HCT116 (cell line): ENCODE measurements around the gene DDI2. TPM values are rescaled to one million over a fixed set of nuclear protein-coding genes. Genes with fewer than 3 reads are reported as not detected.

Experiments
- ATAC-seq: fragments of 200-7000 bp; cut with Tn5 transposase; 2 replicates; pipeline ENCODE4 v1.9.1; 2020; ENCODE audit warnings: mild to moderate bottlenecking, moderate library complexity
- BruUV-seq: library from RNA; stranded (reverse); fragments of 400-500 nt; replicated peaks from 2 replicates; lab custom pipeline; 2021; lab: Mats Ljungman, UMichigan
- CTCF ChIA-PET: fragments of 300-600 bp; sonication (Branson Sonifier 250); formaldehyde crosslinking; loops from one replicate; lab custom pipeline; 2021; ENCODE audit warnings: antibody characterized with exemption; lab: Charles Lee
- POLR2A ChIA-PET: fragments of 300-600, 350-600 bp; sonication (Branson Sonifier 250); formaldehyde crosslinking; loops from one replicate; lab custom pipeline; 2021; ENCODE audit warnings: antibody characterized with exemption; lab: Charles Lee
- RAD21 ChIA-PET, 2 experiments: fragments of 300-600 bp; sonication (Branson Sonifier 250); formaldehyde crosslinking; loops; one replicate each; lab custom pipeline; 2023; ENCODE audit warnings: low total read pairs in 2 of 2; ENCODE audit not compliant: uncharacterized antibody in 2 of 2, unreplicated experiment in 2 of 2, low non-redundant PET in 1 of 2; lab: Charles Lee
- DNase-seq: peaks from one replicate; pipeline ENCODE4 v3.0.0-alpha.2; 2010; ENCODE audit warnings: low read depth, low spot score
- H2AFZ ChIP-seq: fragments of 200-600 bp; shearing (Covaris generic), sonication (generic); 2 replicates; pipeline ENCODE4 v1.6.1; 2017; ENCODE audit warnings: low read depth, mixed run types, mixed read lengths, antibody characterized with exemption, low read length; ENCODE audit not compliant: poor library complexity, severe bottlenecking
- H3K27ac ChIP-seq: 2 replicates; pipeline ENCODE4 v1.5.1; 2012; ENCODE audit warnings: low read depth, low read length
- H3K27me3 ChIP-seq: fragments of 200-600 bp; sonication (generic); 2 replicates; pipeline ENCODE4 v1.6.1; 2016; ENCODE audit warnings: mixed run types, low read length, mixed read lengths; ENCODE audit not compliant: insufficient read depth
- H3K36me3 ChIP-seq, 2 experiments: fragments of 200-500 bp in 1 of 2; fragments of 200-600 bp in 1 of 2; sonication (Bioruptor generic) in 1 of 2; sonication (generic) in 1 of 2; 2 replicates each; pipeline versions ENCODE4 v1.5.1 to v1.6.1; 2014 to 2016; ENCODE audit warnings: low read length in 2 of 2, inconsistent platforms in 1 of 2, mixed read lengths in 1 of 2, mixed run types in 1 of 2; ENCODE audit not compliant: insufficient read depth in 2 of 2, control insufficient read depth in 1 of 2
- H3K4me1 ChIP-seq, 2 experiments: fragments of 200-600 bp in 1 of 2; sonication (generic) in 1 of 2; 2 replicates each; pipeline versions ENCODE4 v1.5.1 to v1.6.1; 2012 to 2017; ENCODE audit warnings: low read length in 2 of 2, inconsistent platforms in 1 of 2, mild to moderate bottlenecking in 1 of 2, mixed read lengths in 1 of 2, mixed run types in 1 of 2, moderate library complexity in 1 of 2; ENCODE audit not compliant: insufficient read depth in 2 of 2, control insufficient read depth in 1 of 2
- H3K4me2 ChIP-seq: fragments of 200-600 bp; sonication (generic); 2 replicates; pipeline ENCODE4 v1.6.1; 2017; ENCODE audit warnings: mixed run types, low read length, mixed read lengths
- H3K4me3 ChIP-seq, 2 experiments: fragments of 200-600 bp in 1 of 2; sonication (generic) in 1 of 2; replicated peaks in 1 of 2; 2 replicates each; pipeline ENCODE4 v1.5.1; 2011 to 2016; ENCODE audit warnings: low read length in 2 of 2, control low read depth in 1 of 2, low read depth in 1 of 2, mild to moderate bottlenecking in 1 of 2, mixed read lengths in 1 of 2, mixed run types in 1 of 2
- H3K79me2 ChIP-seq: fragments of 200-600 bp; sonication (generic); 2 replicates; pipeline ENCODE4 v1.6.1; 2017; ENCODE audit warnings: mild to moderate bottlenecking, mixed run types, low read length, moderate library complexity, mixed read lengths; ENCODE audit not compliant: insufficient read depth
- H3K9ac ChIP-seq: fragments of 200-600 bp; sonication (generic); 2 replicates; pipeline ENCODE4 v1.6.1; 2016; ENCODE audit warnings: low read length, mixed read lengths
- H3K9me2 ChIP-seq: fragments of 200-600 bp; sonication (generic), shearing (Covaris generic); 2 replicates; pipeline ENCODE4 v1.6.1; 2017; ENCODE audit warnings: mixed run types, mild to moderate bottlenecking, moderate library complexity; ENCODE audit not compliant: insufficient read depth
- H3K9me3 ChIP-seq, 2 experiments: fragments of 200-500 bp in 1 of 2; fragments of 200-600 bp in 1 of 2; sonication (Bioruptor generic) in 1 of 2; sonication (generic) in 1 of 2; 2 replicates each; pipeline ENCODE4 v1.6.1; 2014 to 2017; ENCODE audit warnings: low read length in 2 of 2, mixed read lengths in 2 of 2, inconsistent platforms in 1 of 2, low read depth in 1 of 2, mild to moderate bottlenecking in 1 of 2, mixed run types in 1 of 2, moderate library complexity in 1 of 2; ENCODE audit not compliant: control insufficient read depth in 1 of 2, insufficient read depth in 1 of 2
- H4K20me1 ChIP-seq: fragments of 200-600 bp; sonication (generic), shearing (Covaris generic); 2 replicates; pipeline ENCODE4 v1.6.1; 2017; ENCODE audit warnings: mixed run types, mild to moderate bottlenecking, moderate library complexity; ENCODE audit not compliant: insufficient read depth
- ATF3 ChIP-seq: IDR thresholded peaks from 2 replicates; pipeline ENCODE4 v1.6.1; 2012
- CTCF ChIP-seq, 3 experiments: fragments of 200-600 bp in 1 of 3; sonication (generic) in 1 of 3; IDR thresholded peaks in 2 of 3; conservative IDR thresholded peaks in 1 of 3; 2 replicates each; pipeline ENCODE4 v1.5.1; 2012 to 2017; ENCODE audit warnings: low read depth in 2 of 3, low read length in 2 of 3, antibody characterized with exemption in 1 of 3, borderline replicate concordance in 1 of 3, control low read depth in 1 of 3, mild to moderate bottlenecking in 1 of 3, mixed read lengths in 1 of 3, mixed run types in 1 of 3, moderate library complexity in 1 of 3; ENCODE audit not compliant: insufficient read depth in 1 of 3
- EGR1 ChIP-seq: IDR thresholded peaks from 2 replicates; pipeline ENCODE4 v1.6.1; 2012; ENCODE audit warnings: low read depth
- ELF1 ChIP-seq: IDR thresholded peaks from 2 replicates; pipeline ENCODE4 v1.6.1; 2012; ENCODE audit warnings: low read depth, borderline replicate concordance
- EZH2 ChIP-seq: fragments of 200-600 bp; sonication (generic); IDR thresholded peaks from 2 replicates; pipeline ENCODE4 v1.6.1; 2017; ENCODE audit warnings: antibody characterized with exemption, mixed run types
- FOSL1 ChIP-seq: IDR thresholded peaks from 2 replicates; pipeline ENCODE4 v1.6.1; 2012; ENCODE audit warnings: low read depth
- JUND ChIP-seq: IDR thresholded peaks from 2 replicates; pipeline ENCODE4 v1.6.1; 2012
- MAX ChIP-seq: IDR thresholded peaks from 2 replicates; pipeline ENCODE4 v1.6.1; 2012
- POLR2A ChIP-seq: IDR thresholded peaks from 2 replicates; pipeline ENCODE4 v1.7.0; 2011; ENCODE audit warnings: borderline replicate concordance; ENCODE audit not compliant: insufficient read depth, insufficient read length; ENCODE audit errors: extremely low read depth
- SIN3A ChIP-seq: IDR thresholded peaks from 2 replicates; pipeline ENCODE4 v1.6.1; 2012; ENCODE audit warnings: low read depth
- SP1 ChIP-seq: IDR thresholded peaks from 2 replicates; pipeline ENCODE4 v1.6.1; 2012; ENCODE audit warnings: low read depth
- SRF ChIP-seq: IDR thresholded peaks from 2 replicates; pipeline ENCODE4 v1.6.1; 2012; ENCODE audit warnings: low read depth
- TCF7L2 ChIP-seq: IDR thresholded peaks from 2 replicates; pipeline ENCODE4 v1.7.0; 2011; ENCODE audit warnings: borderline replicate concordance, inconsistent platforms; ENCODE audit not compliant: insufficient read depth, insufficient read length; ENCODE audit errors: extremely low read depth
- YY1 ChIP-seq: IDR thresholded peaks from 2 replicates; pipeline ENCODE4 v1.6.1; 2011; ENCODE audit warnings: low read length, low read depth, moderate library complexity, mild to moderate bottlenecking; ENCODE audit not compliant: insufficient replicate concordance; ENCODE audit errors: extremely low read depth
- ZBTB33 ChIP-seq: IDR thresholded peaks from 2 replicates; pipeline ENCODE4 v1.6.1; 2011; ENCODE audit warnings: mild to moderate bottlenecking, low read length, moderate library complexity; ENCODE audit not compliant: insufficient replicate concordance; ENCODE audit errors: extremely low read depth
- ZFX ChIP-seq: fragments of 450-650 bp; IDR thresholded peaks from 2 replicates; pipeline ENCODE4 v1.6.1; 2017
- intact Hi-C: fragments of 100-400 bp; cut with micrococcal nuclease; formaldehyde crosslinking; loops from 2 replicates; pipeline ENCODE4 v1.10.0; 2022
- total RNA-seq: library from RNA; stranded (reverse); gene quantifications from one replicate; pipeline ENCODE4 v1.2.1, GENCODE V29; 2021; ENCODE audit not compliant: unreplicated experiment

The DDI2 gene
- total RNA-seq, 1 experiment from 2014 or later, result 26.3 TPM

GRCh38 chr1:15633756-15634420, 16.6 kb downstream of the DDI2 start:
- H3K9ac ChIP-seq, result no peak overlapping the region
- ATAC-seq (no peak), DNase-seq (no peak)
- ChIA-PET POLR2A (no interaction called here), RAD21 (no interaction called here), CTCF (no interaction called here)
- no peaks in the 10 kb centered on the region for H3K27me3 ChIP-seq
- no peak overlapping the region for H2AFZ ChIP-seq
- BruUV-seq, result no TSS peak
- H3K36me3 ChIP-seq, result peaks cover 42 to 59% of the 10 kb centered on the region in 2 experiments
- H3K4me1 ChIP-seq, result no peaks in the 10 kb centered on the region
- peaks cover 13% of the 10 kb centered on the region; the same call in 1 of the 2 replicates for H3K79me2 ChIP-seq
- no peak overlapping the region for H3K4me2 ChIP-seq
- no peaks in the 10 kb centered on the region for H3K9me2 ChIP-seq
- H3K27ac ChIP-seq, result no peak overlapping the region
- TF ChIP-seq ELF1 (no peak), EZH2 (no peak), ATF3 (no peak), ZFX (no peak), YY1 (no peak), FOSL1 (no peak)
- H3K9me3 ChIP-seq, result no peaks in the 10 kb centered on the region
- H4K20me1 ChIP-seq, result no peaks in the 10 kb centered on the region
- H3K4me3 ChIP-seq, result no peak overlapping the region
- intact Hi-C loops, result no loop called here

- no peak overlapping the region for H3K9ac ChIP-seq
- no peak overlapping the region for H2AFZ ChIP-seq
- no peaks in the 10 kb centered on the region for H3K9me2 ChIP-seq
- no peak overlapping the region for H3K4me2 ChIP-seq
- H3K4me1 ChIP-seq, result no peaks in the 10 kb centered on the region
- no peaks in the 10 kb centered on the region for H4K20me1 ChIP-seq
- DNase-seq, result no peak
- no TSS peak for BruUV-seq
- H3K4me3 ChIP-seq, result no peak overlapping the region
- no peaks in the 10 kb centered on the region for H3K9me3 ChIP-seq
- no peak overlapping the region for H3K27ac ChIP-seq
- CTCF ChIA-PET, result no interaction called here
- no peaks in the 10 kb centered on the region for H3K27me3 ChIP-seq
- POLR2A ChIA-PET, result no interaction called here
- no peak for ATAC-seq
- H3K36me3 ChIP-seq, result peaks cover 45 to 69% of the 10 kb centered on the region in 2 experiments
- 0 out of 2 replicates have a peak, but pooled peaks cover 2% of the 10 kb centered on the region for H3K79me2 ChIP-seq
- intact Hi-C loops, result no loop called here
- RAD21 ChIA-PET, result no interaction called here
- no peak for TF ChIP-seq SP1
- no peak for TF ChIP-seq YY1
- TF ChIP-seq FOSL1, result no peak
- no peak for TF ChIP-seq POLR2A
- no peak for TF ChIP-seq SIN3A
- TF ChIP-seq CTCF (IDR thresholded peaks at IDR 0.05 in 2 of 3, conservative IDR thresholded peaks at IDR 0.05 in 1 of 3; ENCODE audit: borderline replicate concordance in 1 of 3, insufficient read depth in 1 of 3, low read depth in 2 of 3, low read length in 2 of 3), result no peak
- no peak for TF ChIP-seq EZH2
- no peak for TF ChIP-seq TCF7L2
- no peak for TF ChIP-seq JUND
- TF ChIP-seq MAX, result no peak
- no peak for TF ChIP-seq EGR1
- TF ChIP-seq SRF, result no peak
- TF ChIP-seq ATF3, result no peak
- TF ChIP-seq ZBTB33, result no peak
These were observed 19.2 kb downstream of the DDI2 start for GRCh38 chr1:15636436-15636835.
